ENCODE results near the gene ADGRG3. TPM values are rescaled to one million over a fixed set of nuclear protein-coding genes. Genes with fewer than 3 reads are reported as not detected.

Gene ADGRG3
- total RNA-seq, 1 donor from 2014 or later = not detected

DNA sequence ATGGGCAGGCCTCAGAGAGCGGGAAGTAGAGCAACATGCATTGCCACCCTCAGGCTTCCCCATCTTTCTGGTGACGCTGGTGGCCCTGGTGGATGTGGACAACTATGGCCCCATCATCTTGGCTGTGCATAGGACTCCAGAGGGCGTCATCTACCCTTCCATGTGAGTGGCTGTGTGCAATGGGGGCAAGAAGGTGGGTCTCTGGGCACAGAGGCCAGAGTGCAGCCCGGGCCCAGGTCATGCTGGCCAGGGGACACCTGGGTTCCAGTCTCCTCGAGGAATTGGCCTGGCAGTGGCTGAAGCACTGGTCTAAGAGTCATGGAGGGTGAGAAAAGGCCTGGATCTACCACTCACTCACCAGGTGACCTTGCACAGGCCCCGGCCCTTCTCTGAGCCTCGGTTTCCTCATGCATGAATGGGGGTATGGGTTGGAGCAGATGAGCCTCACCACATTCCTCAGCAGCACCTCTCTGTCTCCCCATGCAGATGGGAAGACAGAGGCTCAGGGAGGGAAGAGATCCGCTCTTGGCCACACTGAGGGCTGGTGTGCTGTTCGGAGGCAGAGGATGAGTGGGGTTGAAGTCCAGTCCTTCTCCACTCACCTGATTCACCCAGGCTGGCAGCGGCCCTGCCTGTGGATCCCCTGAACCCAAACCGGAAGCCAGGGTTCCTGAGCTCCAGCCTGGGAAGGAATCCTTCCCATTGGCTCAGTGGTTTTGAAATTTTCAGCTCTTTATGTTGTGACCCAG, 7.2 kb upstream of the ADGRG3 start:
- TF ChIP-seq EZH2 (IDR thresholded peaks at IDR 0.05; ENCODE audit: insufficient read depth, low read length) = no peak
- Histone ChIP-seq H3K4me3 (ENCODE audit: insufficient read depth, low read depth, low read length) (no peak overlapping the region), H3K79me2 (ENCODE audit: insufficient read depth, low read length) (no peaks in the 10 kb centered on the region), H3K4me1 (ENCODE audit: insufficient read depth, low read length) (no peaks in the 10 kb centered on the region), H3K9ac (ENCODE audit: low read length) (no peak overlapping the region), H4K20me1 (ENCODE audit: insufficient read depth, low read length) (no peaks in the 10 kb centered on the region), H3K9me3 (ENCODE audit: insufficient read depth, low read depth, low read length) (no peaks in the 10 kb centered on the region), H3K4me2 (ENCODE audit: low read length) (no peak overlapping the region), H3K36me3 (ENCODE audit: insufficient read depth, low read length) (no peaks in the 10 kb centered on the region), H2AFZ (ENCODE audit: low read depth, low read length) (no peak overlapping the region), H3K27me3 (ENCODE audit: insufficient read depth, low read length) (no peaks in the 10 kb centered on the region), H3K27ac (ENCODE audit: low read depth, low read length) (no peak overlapping the region)
- H3K36me3 Mint-ChIP-seq (ENCODE audit: low read depth, unreplicated experiment) = peaks cover 5% of the 10 kb centered on the region
- no peak for DNase-seq (ENCODE audit: low read depth)
- FAIRE-seq = no peak
- no peak overlapping the region for H3K27ac Mint-ChIP-seq (ENCODE audit: unreplicated experiment)
- H3K27me3 Mint-ChIP-seq (ENCODE audit: low read depth, unreplicated experiment) = peaks cover 13% of the 10 kb centered on the region
- H3K9me3 Mint-ChIP-seq (ENCODE audit: unreplicated experiment) = no peaks in the 10 kb centered on the region
- H3K4me1 Mint-ChIP-seq (ENCODE audit: low read depth, unreplicated experiment) = no peaks in the 10 kb centered on the region
- no peak overlapping the region for H3K4me3 Mint-ChIP-seq (ENCODE audit: unreplicated experiment)

DNA sequence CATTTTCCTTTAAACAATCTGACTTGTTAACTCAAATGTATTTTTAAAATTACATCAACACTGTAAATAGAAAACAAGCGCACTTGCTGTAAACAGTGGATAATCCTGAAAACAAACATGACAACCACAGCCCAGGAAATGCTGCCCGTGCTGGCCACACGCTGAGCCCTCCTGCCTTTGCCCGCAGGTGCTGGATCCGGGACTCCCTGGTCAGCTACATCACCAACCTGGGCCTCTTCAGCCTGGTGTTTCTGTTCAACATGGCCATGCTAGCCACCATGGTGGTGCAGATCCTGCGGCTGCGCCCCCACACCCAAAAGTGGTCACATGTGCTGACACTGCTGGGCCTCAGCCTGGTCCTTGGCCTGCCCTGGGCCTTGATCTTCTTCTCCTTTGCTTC, 6.6 kb upstream of the ADGRG3 start:
- no peaks in the 10 kb centered on the region for H3K4me1 Mint-ChIP-seq (ENCODE audit: low read depth, unreplicated experiment)
- no peak overlapping the region for H3K9ac ChIP-seq (ENCODE audit: low read length)
- TF ChIP-seq EZH2 (IDR thresholded peaks at IDR 0.05; ENCODE audit: insufficient read depth, low read length) = no peak
- TF ChIP-seq, protein P1, sequence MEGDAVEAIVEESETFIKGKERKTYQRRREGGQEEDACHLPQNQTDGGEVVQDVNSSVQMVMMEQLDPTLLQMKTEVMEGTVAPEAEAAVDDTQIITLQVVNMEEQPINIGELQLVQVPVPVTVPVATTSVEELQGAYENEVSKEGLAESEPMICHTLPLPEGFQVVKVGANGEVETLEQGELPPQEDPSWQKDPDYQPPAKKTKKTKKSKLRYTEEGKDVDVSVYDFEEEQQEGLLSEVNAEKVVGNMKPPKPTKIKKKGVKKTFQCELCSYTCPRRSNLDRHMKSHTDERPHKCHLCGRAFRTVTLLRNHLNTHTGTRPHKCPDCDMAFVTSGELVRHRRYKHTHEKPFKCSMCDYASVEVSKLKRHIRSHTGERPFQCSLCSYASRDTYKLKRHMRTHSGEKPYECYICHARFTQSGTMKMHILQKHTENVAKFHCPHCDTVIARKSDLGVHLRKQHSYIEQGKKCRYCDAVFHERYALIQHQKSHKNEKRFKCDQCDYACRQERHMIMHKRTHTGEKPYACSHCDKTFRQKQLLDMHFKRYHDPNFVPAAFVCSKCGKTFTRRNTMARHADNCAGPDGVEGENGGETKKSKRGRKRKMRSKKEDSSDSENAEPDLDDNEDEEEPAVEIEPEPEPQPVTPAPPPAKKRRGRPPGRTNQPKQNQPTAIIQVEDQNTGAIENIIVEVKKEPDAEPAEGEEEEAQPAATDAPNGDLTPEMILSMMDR (IDR thresholded peaks at IDR 0.05; ENCODE audit: insufficient read depth, low read depth, low read length) = no peak
- no peaks in the 10 kb centered on the region for H3K4me1 ChIP-seq (ENCODE audit: insufficient read depth, low read length)
- H3K4me3 ChIP-seq (ENCODE audit: insufficient read depth, low read depth, low read length) = no peak overlapping the region
- no peaks in the 10 kb centered on the region for H3K36me3 ChIP-seq (ENCODE audit: insufficient read depth, low read length)
- no peaks in the 10 kb centered on the region for H4K20me1 ChIP-seq (ENCODE audit: insufficient read depth, low read length)
- FAIRE-seq = no peak
- H3K27me3 Mint-ChIP-seq (ENCODE audit: low read depth, unreplicated experiment) = peaks cover 13% of the 10 kb centered on the region
- H3K9me3 ChIP-seq (ENCODE audit: insufficient read depth, low read depth, low read length) = no peaks in the 10 kb centered on the region
- no peak overlapping the region for H3K27ac Mint-ChIP-seq (ENCODE audit: unreplicated experiment)
- peaks cover 5% of the 10 kb centered on the region for H3K36me3 Mint-ChIP-seq (ENCODE audit: low read depth, unreplicated experiment)
- H3K27ac ChIP-seq (ENCODE audit: low read depth, low read length) = no peak overlapping the region
- H3K27me3 ChIP-seq (ENCODE audit: insufficient read depth, low read length) = no peaks in the 10 kb centered on the region
- H3K4me2 ChIP-seq (ENCODE audit: low read length) = no peak overlapping the region
- H2AFZ ChIP-seq (ENCODE audit: low read depth, low read length) = no peak overlapping the region
- no peaks in the 10 kb centered on the region for H3K79me2 ChIP-seq (ENCODE audit: insufficient read depth, low read length)
- H3K9me3 Mint-ChIP-seq (ENCODE audit: unreplicated experiment) = no peaks in the 10 kb centered on the region
- DNase-seq (ENCODE audit: low read depth) = no peak
- no peak overlapping the region for H3K4me3 Mint-ChIP-seq (ENCODE audit: unreplicated experiment)

DNA sequence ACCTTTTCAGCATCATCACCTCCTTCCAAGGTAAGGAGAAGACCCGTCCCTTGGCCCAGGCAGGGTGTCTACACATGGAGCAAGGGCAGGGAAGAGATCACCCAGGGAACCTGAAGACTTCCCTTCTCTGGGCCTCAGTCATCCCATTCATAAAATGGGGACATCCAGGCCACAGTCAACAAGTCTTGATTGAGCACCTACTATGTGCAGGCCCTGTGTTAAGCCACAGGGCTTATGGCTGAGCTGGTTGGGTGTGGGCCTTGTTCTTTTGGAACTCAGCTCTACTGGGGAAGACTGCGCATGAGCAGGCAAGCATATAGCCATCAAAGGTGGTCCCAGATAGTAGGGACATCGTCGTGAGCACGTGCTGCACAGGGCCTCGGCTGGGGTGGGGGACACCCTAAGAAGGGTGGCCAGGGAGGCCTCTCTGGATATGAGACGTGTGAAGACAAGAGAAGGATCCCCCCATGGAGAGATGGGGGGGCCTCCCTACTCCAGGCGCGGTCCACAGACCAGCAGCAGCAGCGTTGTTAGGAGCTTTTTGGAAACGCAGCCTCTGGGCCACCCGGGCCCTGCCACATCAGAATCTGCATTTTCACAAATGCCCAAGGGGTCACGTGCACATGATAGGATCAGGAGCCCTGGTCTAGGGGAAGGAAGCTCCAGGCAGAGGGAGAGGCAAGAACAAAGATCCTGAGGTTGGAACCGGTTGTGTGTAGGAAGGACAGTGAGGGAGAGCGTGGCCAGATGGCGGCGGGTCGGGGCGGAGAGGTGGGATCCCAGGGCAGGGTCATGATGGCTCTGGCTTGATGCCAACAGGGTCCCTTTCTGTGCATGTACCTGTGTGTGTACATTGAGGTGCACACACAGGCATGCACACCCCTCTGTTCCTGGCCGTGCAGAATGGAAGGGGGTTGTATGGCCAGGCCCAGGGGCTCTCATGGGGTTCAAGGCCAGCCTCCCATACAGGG, 5.9 kb upstream of the ADGRG3 start:
- no peak overlapping the region for H3K4me2 ChIP-seq (ENCODE audit: low read length)
- no peaks in the 10 kb centered on the region for H3K9me3 ChIP-seq (ENCODE audit: insufficient read depth, low read depth, low read length)
- H3K9ac ChIP-seq (ENCODE audit: low read length) = no peak overlapping the region
- FAIRE-seq (no peak), DNase-seq (ENCODE audit: low read depth) (no peak)
- H3K4me1 ChIP-seq (ENCODE audit: insufficient read depth, low read length) = no peaks in the 10 kb centered on the region
- H2AFZ ChIP-seq (ENCODE audit: low read depth, low read length) = no peak overlapping the region
- Mint-ChIP-seq H3K4me3 (ENCODE audit: unreplicated experiment) (no peak overlapping the region), H3K27ac (ENCODE audit: unreplicated experiment) (no peak overlapping the region), H3K4me1 (ENCODE audit: low read depth, unreplicated experiment) (no peaks in the 10 kb centered on the region), H3K27me3 (ENCODE audit: low read depth, unreplicated experiment) (peaks cover 13% of the 10 kb centered on the region), H3K36me3 (ENCODE audit: low read depth, unreplicated experiment) (peaks cover 5% of the 10 kb centered on the region), H3K9me3 (ENCODE audit: unreplicated experiment) (no peaks in the 10 kb centered on the region)
- no peaks in the 10 kb centered on the region for H3K27me3 ChIP-seq (ENCODE audit: insufficient read depth, low read length)
- H3K27ac ChIP-seq (ENCODE audit: low read depth, low read length) = no peak overlapping the region
- no peak overlapping the region for H3K4me3 ChIP-seq (ENCODE audit: insufficient read depth, low read depth, low read length)
- H3K36me3 ChIP-seq (ENCODE audit: insufficient read depth, low read length) = no peaks in the 10 kb centered on the region
- no peaks in the 10 kb centered on the region for H3K79me2 ChIP-seq (ENCODE audit: insufficient read depth, low read length)
- no peak for TF ChIP-seq EZH2 (IDR thresholded peaks at IDR 0.05; ENCODE audit: insufficient read depth, low read length)
- TF ChIP-seq, protein P1 (IDR thresholded peaks at IDR 0.05; ENCODE audit: insufficient read depth, low read depth, low read length) = no peak
- no peaks in the 10 kb centered on the region for H4K20me1 ChIP-seq (ENCODE audit: insufficient read depth, low read length)
